Ishikawa (cell line): ENCODE measurements around the gene ST7.

Experiments
- CEBPB ChIP-seq: IDR thresholded peaks from 2 replicates; pipeline ENCODE4 v1.6.1; 2012
- CREB1 ChIP-seq: IDR thresholded peaks from 2 replicates; pipeline ENCODE4 v1.6.1; 2012; ENCODE audit warnings: low read depth
- EGR1 ChIP-seq: IDR thresholded peaks from 2 replicates; pipeline ENCODE4 v1.6.1; 2012
- EP300 ChIP-seq: IDR thresholded peaks from 2 replicates; pipeline ENCODE4 v1.6.1; 2012; ENCODE audit warnings: borderline replicate concordance
- FOXM1 ChIP-seq: IDR thresholded peaks from 2 replicates; pipeline ENCODE4 v1.6.1; 2012; ENCODE audit warnings: low read depth, borderline replicate concordance
- MAX ChIP-seq: IDR thresholded peaks from 2 replicates; pipeline ENCODE4 v1.6.1; 2012
- NFIC ChIP-seq: IDR thresholded peaks from 2 replicates; pipeline ENCODE4 v1.6.1; 2012
- RAD21 ChIP-seq: IDR thresholded peaks from 2 replicates; pipeline ENCODE4 v1.6.1; 2012; ENCODE audit warnings: low read depth
- REST ChIP-seq: IDR thresholded peaks from 2 replicates; pipeline ENCODE4 v1.6.1; 2012; ENCODE audit warnings: low read depth, mild to moderate bottlenecking
- TAF1 ChIP-seq: IDR thresholded peaks from 2 replicates; pipeline ENCODE4 v1.6.1; 2012; ENCODE audit warnings: low read depth, mild to moderate bottlenecking
- TCF12 ChIP-seq: IDR thresholded peaks from 2 replicates; pipeline ENCODE4 v1.6.1; 2012; ENCODE audit warnings: low read depth
- TEAD4 ChIP-seq: IDR thresholded peaks from 2 replicates; pipeline ENCODE4 v1.6.1; 2012
- USF1 ChIP-seq: IDR thresholded peaks from 2 replicates; pipeline ENCODE4 v1.6.1; 2012
- YY1 ChIP-seq: IDR thresholded peaks from 2 replicates; pipeline ENCODE4 v1.6.1; 2012; ENCODE audit warnings: low read depth
- ZBTB7A ChIP-seq: IDR thresholded peaks from 2 replicates; pipeline ENCODE4 v1.6.1; 2012; ENCODE audit warnings: low read depth

The ST7 gene

GRCh38 chr7:117041007-117041406 is 87.7 kb downstream of the ST7 start:
- TF ChIP-seq CREB1 (no peak), TCF12 (no peak), ZBTB7A (no peak)

- TF ChIP-seq CEBPB, result no peak
- TF ChIP-seq USF1, result no peak
- TF ChIP-seq YY1, result no peak
- no peak for TF ChIP-seq RAD21
- no peak for TF ChIP-seq FOXM1
- TF ChIP-seq ZBTB7A, result no peak
- TF ChIP-seq REST, result no peak
- no peak for TF ChIP-seq TEAD4
- TF ChIP-seq MAX, result no peak
- TF ChIP-seq TAF1, result no peak
- no peak for TF ChIP-seq TCF12
- TF ChIP-seq EGR1, result no peak
- no peak for TF ChIP-seq CREB1
- TF ChIP-seq NFIC, result no peak
- TF ChIP-seq EP300, result no peak
Measured at GRCh38 chr7:117041822-117042221, 88.5 kb downstream of the ST7 start.

GRCh38 chr7:117043108-117043825 is 90.0 kb downstream of the ST7 start:
- no peak for TF ChIP-seq TAF1
- TF ChIP-seq FOXM1, result no peak
- no peak for TF ChIP-seq TEAD4
- no peak for TF ChIP-seq REST
- TF ChIP-seq EGR1, result no peak
- TF ChIP-seq YY1, result no peak
- no peak for TF ChIP-seq CREB1
- no peak for TF ChIP-seq NFIC
- no peak for TF ChIP-seq CEBPB
- TF ChIP-seq RAD21, result no peak
- no peak for TF ChIP-seq TCF12
- no peak for TF ChIP-seq MAX
- no peak for TF ChIP-seq EP300
- no peak for TF ChIP-seq ZBTB7A
- TF ChIP-seq USF1, result no peak

GRCh38 chr7:117044664-117045063 is 91.4 kb downstream of the ST7 start:
- no peak for TF ChIP-seq EGR1
- TF ChIP-seq YY1, result no peak
- no peak for TF ChIP-seq CREB1
- TF ChIP-seq TAF1, result no peak
- no peak for TF ChIP-seq CEBPB
- no peak for TF ChIP-seq TEAD4
- no peak for TF ChIP-seq USF1
- TF ChIP-seq MAX, result no peak

GRCh38 chr7:117045927-117046710 is 92.8 kb downstream of the ST7 start:
- TF ChIP-seq EGR1 (no peak), FOXM1 (no peak), EP300 (no peak), CREB1 (no peak), TEAD4 (no peak), MAX (no peak), NFIC (no peak), RAD21 (no peak), TAF1 (no peak), TCF12 (no peak), REST (no peak), ZBTB7A (no peak), CEBPB (no peak), YY1 (no peak), USF1 (no peak)
